ENCODE data around the gene ATXN1.

The ATXN1 gene

DNA sequence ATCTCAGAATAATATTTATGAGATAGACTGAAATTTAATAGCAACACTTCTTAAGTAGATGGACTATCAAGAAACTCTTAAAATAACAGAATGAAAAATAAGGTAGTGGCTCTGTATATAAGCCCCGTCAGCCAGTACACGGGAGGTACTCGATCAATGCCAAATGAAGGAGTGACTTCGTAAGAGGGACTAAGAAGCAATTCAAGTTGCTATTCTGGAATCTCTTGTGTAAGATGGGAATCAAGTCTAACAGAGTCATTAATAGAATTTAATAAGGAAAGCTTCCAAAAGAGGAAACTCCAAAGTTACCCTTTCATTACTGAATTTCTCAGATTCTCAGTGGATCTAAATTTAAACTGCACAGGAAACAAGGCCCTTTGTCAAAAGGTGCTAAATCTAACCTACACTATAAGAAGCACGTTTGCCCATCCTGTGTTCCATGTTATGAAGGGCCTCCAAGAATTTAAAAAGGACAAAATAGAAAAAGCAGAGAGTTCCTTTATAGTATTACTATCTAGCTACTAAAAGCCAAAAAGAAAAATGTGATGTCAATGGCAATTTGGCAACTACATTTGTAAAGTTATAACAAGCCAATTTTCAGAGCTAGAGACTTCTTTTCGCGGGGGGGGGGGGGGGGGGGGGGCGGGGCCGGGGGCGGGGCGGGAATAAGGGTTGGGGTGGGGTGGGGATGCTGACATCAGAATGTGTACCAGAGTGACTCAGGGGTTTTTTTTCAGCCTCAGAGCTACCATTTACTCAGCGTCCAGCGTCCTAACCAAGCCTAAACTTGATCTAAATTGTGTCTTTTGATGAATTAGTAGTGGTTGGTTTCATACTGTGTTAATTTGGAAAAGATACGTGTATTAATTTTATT lies 322.3 kb downstream of the ATXN1 start:
- H3K27ac ChIP-seq (ENCODE audit: extremely low read depth, low read depth, low read length) = no peak overlapping the region
- H3K4me1 ChIP-seq (ENCODE audit: control insufficient read depth, insufficient read depth, low read length) = peaks cover 6% of the 10 kb centered on the region
- TF ChIP-seq ZNF514 (tag by site-specific recombination; IDR thresholded peaks at IDR 0.05) (no peak), ZFP69B (tag by site-specific recombination; IDR thresholded peaks at IDR 0.05) (no peak), SP2 (tag by site-specific recombination; IDR thresholded peaks at IDR 0.05) (no peak), ZBTB48 (tag by site-specific recombination; IDR thresholded peaks at IDR 0.05) (no peak), ZNF132 (tag by site-specific recombination; IDR thresholded peaks at IDR 0.05; ENCODE audit: borderline replicate concordance) (no peak)
- TF ChIP-seq, protein P1, sequence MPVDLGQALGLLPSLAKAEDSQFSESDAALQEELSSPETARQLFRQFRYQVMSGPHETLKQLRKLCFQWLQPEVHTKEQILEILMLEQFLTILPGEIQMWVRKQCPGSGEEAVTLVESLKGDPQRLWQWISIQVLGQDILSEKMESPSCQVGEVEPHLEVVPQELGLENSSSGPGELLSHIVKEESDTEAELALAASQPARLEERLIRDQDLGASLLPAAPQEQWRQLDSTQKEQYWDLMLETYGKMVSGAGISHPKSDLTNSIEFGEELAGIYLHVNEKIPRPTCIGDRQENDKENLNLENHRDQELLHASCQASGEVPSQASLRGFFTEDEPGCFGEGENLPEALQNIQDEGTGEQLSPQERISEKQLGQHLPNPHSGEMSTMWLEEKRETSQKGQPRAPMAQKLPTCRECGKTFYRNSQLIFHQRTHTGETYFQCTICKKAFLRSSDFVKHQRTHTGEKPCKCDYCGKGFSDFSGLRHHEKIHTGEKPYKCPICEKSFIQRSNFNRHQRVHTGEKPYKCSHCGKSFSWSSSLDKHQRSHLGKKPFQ (tag by site-specific recombination; IDR thresholded peaks at IDR 0.05) = no peak
- TF ChIP-seq, protein P2, sequence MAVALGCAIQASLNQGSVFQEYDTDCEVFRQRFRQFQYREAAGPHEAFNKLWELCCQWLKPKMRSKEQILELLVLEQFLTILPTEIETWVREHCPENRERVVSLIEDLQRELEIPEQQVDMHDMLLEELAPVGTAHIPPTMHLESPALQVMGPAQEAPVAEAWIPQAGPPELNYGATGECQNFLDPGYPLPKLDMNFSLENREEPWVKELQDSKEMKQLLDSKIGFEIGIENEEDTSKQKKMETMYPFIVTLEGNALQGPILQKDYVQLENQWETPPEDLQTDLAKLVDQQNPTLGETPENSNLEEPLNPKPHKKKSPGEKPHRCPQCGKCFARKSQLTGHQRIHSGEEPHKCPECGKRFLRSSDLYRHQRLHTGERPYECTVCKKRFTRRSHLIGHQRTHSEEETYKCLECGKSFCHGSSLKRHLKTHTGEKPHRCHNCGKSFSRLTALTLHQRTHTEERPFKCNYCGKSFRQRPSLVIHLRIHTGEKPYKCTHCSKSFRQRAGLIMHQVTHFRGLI (tag by site-specific recombination; IDR thresholded peaks at IDR 0.05) = no peak
- ChIA-PET POLR2A (no interaction called here), CTCF (interaction anchor here (0.6 to 1.1 kb wide), 5 partner anchors 9 to 330 kb away, joined by 3 to 6 read pairs (median 3); no protein-coding TSS in a partner anchor)
- H3K36me3 ChIP-seq (ENCODE audit: control insufficient read depth in 2 of 2, insufficient read depth in 1 of 2, low read length in 2 of 2) = no peaks in the 10 kb centered on the region
- no peaks in the 10 kb centered on the region for H3K9me3 ChIP-seq (ENCODE audit: control insufficient read depth, insufficient read depth, low read depth, low read length)
- no peak overlapping the region for H3K4me3 ChIP-seq (ENCODE audit: low read depth, low read length)

DNA sequence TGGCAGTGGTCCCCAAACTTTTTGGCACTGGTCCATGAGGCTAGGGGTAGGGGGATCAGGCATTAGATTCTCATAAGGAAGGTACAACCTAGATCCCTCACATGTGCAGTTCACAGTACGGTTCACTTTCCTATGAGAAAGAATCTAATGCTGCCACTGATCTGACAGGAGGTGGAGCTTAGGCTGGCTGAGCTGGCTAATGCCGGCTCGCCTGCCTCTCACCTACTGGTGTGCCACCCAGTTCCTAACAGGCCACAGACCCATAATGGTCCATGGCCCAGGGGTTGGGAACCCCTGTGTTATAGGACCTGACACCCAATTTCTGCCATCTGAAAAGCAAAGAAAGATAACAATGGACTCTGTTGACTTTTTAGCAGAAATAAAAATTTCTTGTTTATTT lies 323.3 kb downstream of the ATXN1 start:
- H3K36me3 ChIP-seq (ENCODE audit: control insufficient read depth in 2 of 2, insufficient read depth in 1 of 2, low read length in 2 of 2) = no peaks in the 10 kb centered on the region
- TF ChIP-seq, protein P3, sequence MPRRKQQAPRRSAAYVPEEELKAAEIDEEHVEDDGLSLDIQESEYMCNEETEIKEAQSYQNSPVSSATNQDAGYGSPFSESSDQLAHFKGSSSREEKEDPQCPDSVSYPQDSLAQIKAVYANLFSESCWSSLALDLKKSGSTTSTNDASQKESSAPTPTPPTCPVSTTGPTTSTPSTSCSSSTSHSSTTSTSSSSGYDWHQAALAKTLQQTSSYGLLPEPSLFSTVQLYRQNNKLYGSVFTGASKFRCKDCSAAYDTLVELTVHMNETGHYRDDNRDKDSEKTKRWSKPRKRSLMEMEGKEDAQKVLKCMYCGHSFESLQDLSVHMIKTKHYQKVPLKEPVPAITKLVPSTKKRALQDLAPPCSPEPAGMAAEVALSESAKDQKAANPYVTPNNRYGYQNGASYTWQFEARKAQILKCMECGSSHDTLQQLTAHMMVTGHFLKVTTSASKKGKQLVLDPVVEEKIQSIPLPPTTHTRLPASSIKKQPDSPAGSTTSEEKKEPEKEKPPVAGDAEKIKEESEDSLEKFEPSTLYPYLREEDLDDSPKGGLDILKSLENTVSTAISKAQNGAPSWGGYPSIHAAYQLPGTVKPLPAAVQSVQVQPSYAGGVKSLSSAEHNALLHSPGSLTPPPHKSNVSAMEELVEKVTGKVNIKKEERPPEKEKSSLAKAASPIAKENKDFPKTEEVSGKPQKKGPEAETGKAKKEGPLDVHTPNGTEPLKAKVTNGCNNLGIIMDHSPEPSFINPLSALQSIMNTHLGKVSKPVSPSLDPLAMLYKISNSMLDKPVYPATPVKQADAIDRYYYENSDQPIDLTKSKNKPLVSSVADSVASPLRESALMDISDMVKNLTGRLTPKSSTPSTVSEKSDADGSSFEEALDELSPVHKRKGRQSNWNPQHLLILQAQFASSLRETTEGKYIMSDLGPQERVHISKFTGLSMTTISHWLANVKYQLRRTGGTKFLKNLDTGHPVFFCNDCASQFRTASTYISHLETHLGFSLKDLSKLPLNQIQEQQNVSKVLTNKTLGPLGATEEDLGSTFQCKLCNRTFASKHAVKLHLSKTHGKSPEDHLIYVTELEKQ (tag by site-specific recombination; IDR thresholded peaks at IDR 0.05; ENCODE audit: borderline replicate concordance) = no peak
- peak; percentile 69; the same call in 1 of the 2 replicates for TF ChIP-seq ZNF549 (tag by site-specific recombination; IDR thresholded peaks at IDR 0.05)
- POLR2A ChIA-PET = no interaction called here

DNA sequence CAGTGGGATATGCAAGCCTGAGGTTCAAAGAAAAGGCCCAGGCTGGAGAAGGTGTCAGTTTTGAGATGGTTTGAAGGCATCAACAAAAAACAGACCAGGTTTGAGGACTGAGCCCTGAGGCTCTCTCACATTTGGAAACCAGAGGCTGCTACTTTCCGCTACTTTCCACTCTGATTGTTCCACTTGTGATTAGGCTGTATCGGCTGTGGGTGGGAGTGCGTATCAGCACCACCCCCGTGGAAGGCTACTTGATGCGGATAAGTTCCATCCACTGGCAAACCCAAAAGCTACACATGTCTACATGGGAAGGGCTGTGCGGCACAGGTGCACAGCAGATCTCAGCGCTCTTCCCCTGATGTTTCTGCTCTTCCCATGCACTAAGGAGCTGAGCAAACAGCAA lies 324.2 kb downstream of the ATXN1 start:
- Histone ChIP-seq H3K9me3 (ENCODE audit: control insufficient read depth, insufficient read depth, low read depth, low read length) (no peaks in the 10 kb centered on the region), H3K36me3 (ENCODE audit: control insufficient read depth in 2 of 2, insufficient read depth in 1 of 2, low read length in 2 of 2) (no peaks in the 10 kb centered on the region), H3K4me3 (ENCODE audit: low read depth, low read length) (no peak overlapping the region), H3K4me1 (ENCODE audit: control insufficient read depth, insufficient read depth, low read length) (peaks cover 12% of the 10 kb centered on the region), H3K27ac (ENCODE audit: extremely low read depth, low read depth, low read length) (no peak overlapping the region)
- ChIA-PET CTCF (interaction anchor here (0.6 to 1.1 kb wide), 3 partner anchors 42 to 697 kb away, joined by 3 to 4 read pairs (median 4); no protein-coding TSS in a partner anchor), POLR2A (no interaction called here)
- TF ChIP-seq ZNF747 (tag by site-specific recombination; IDR thresholded peaks at IDR 0.05) = no peak
- TF ChIP-seq, protein P4, sequence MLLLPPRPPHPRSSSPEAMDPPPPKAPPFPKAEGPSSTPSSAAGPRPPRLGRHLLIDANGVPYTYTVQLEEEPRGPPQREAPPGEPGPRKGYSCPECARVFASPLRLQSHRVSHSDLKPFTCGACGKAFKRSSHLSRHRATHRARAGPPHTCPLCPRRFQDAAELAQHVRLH (tag by site-specific recombination; IDR thresholded peaks at IDR 0.05) = no peak

More for the DNA sequence above, 323.3 kb downstream of the ATXN1 start:
- Histone ChIP-seq H3K27ac (ENCODE audit: extremely low read depth, low read depth, low read length) (no peak overlapping the region), H3K4me3 (ENCODE audit: low read depth, low read length) (no peak overlapping the region), H3K4me1 (ENCODE audit: control insufficient read depth, insufficient read depth, low read length) (peaks cover 9% of the 10 kb centered on the region), H3K9me3 (ENCODE audit: control insufficient read depth, insufficient read depth, low read depth, low read length) (no peaks in the 10 kb centered on the region)
- CTCF ChIA-PET = interaction anchor here (1.1 kb wide), 2 partner anchors 10 to 73 kb away, joined by 3 to 4 read pairs; no protein-coding TSS in a partner anchor
